GM12878 (cell line): ENCODE measurements around the gene LCN1.

Experiments
- CBX5 ChIP-seq: sonication (generic); IDR thresholded peaks from 2 replicates; pipeline ENCODE4 v1.6.1; 2016; ENCODE audit warnings: low read depth, moderate library complexity, mild to moderate bottlenecking, inconsistent platforms
- MYB ChIP-seq: fragments of 150-350 bp; IDR thresholded peaks from 2 replicates; pipeline ENCODE4 v1.6.1; 2014; ENCODE audit warnings: mild to moderate bottlenecking, low read depth, low read length, borderline replicate concordance
- TF ChIP-seq, protein P1 (sequence below), 3 experiments: IDR thresholded peaks in 2 of 3; conservative IDR thresholded peaks in 1 of 3; 2 replicates each; pipeline ENCODE4 v1.5.1; 2011; ENCODE audit warnings: low read depth in 3 of 3, low read length in 3 of 3, mild to moderate bottlenecking in 3 of 3, control low read depth in 2 of 3, moderate library complexity in 2 of 3, inconsistent platforms in 1 of 3, mixed read lengths in 1 of 3; ENCODE audit not compliant: control insufficient read depth in 2 of 3, insufficient read depth in 1 of 3; ENCODE audit errors: extremely low read depth in 1 of 3

DNA sequence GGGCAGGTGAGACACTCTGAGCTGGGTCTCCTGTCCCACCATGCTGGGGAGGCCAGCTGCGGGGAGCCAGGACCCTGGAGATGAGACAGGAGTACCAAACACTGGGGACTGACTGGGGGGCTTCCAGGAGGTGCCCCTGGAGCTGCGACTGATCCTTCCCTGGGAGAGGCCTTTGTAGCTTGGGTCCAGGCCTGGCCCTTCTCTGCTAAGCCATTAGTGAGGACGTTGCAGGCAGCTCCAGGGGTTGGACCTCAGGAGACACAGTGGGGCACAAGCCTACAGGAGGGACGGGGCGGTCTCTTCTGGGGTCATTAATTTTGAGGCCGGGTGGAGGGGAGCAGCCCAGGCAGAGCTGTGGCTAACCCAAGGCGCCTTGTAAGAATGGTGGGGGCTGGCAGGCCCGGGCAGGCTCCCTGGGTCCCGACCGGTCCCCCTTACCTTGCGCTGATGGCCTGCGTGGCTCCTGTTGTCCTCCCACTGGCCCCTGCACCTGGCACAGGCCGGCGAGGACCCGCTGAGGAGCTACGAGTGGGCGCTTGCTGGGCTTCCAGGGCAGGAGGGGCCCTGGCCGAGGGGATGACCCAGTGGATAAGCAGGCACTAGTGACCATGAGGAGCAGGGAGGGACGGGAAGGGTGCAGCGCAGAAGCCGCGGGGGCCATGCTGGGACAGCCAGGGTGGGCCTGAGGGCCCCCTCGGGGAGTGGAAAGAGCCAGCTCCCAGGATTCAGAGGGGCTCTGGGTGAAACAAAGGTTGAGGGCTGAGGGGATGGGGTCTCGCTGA, 15.6 kb upstream of the LCN1 start:
- TF ChIP-seq, protein P1, sequence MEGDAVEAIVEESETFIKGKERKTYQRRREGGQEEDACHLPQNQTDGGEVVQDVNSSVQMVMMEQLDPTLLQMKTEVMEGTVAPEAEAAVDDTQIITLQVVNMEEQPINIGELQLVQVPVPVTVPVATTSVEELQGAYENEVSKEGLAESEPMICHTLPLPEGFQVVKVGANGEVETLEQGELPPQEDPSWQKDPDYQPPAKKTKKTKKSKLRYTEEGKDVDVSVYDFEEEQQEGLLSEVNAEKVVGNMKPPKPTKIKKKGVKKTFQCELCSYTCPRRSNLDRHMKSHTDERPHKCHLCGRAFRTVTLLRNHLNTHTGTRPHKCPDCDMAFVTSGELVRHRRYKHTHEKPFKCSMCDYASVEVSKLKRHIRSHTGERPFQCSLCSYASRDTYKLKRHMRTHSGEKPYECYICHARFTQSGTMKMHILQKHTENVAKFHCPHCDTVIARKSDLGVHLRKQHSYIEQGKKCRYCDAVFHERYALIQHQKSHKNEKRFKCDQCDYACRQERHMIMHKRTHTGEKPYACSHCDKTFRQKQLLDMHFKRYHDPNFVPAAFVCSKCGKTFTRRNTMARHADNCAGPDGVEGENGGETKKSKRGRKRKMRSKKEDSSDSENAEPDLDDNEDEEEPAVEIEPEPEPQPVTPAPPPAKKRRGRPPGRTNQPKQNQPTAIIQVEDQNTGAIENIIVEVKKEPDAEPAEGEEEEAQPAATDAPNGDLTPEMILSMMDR (IDR thresholded peaks at IDR 0.05 in 2 of 3, conservative IDR thresholded peaks at IDR 0.05 in 1 of 3; ENCODE audit: control insufficient read depth in 2 of 3, extremely low read depth in 1 of 3, insufficient read depth in 1 of 3, low read depth in 3 of 3, low read length in 3 of 3): no peak
- TF ChIP-seq MYB (no peak), CBX5 (no peak)
